Hepatocyte (in vitro differentiated cells): ENCODE measurements around the gene CPS1.

Experiments used
- CTCF ChIP-seq: fragments of 200-600 bp; sonication (generic); IDR thresholded peaks from 2 replicates; pipeline ENCODE4 v1.5.1; 2016; ENCODE audit warnings: antibody characterized with exemption, mild to moderate bottlenecking; ENCODE audit not compliant: poor library complexity
- EZH2 ChIP-seq: fragments of 200-600 bp; sonication (generic); IDR thresholded peaks from 2 replicates; pipeline ENCODE4 v1.6.1; 2016; ENCODE audit warnings: antibody characterized with exemption, mild to moderate bottlenecking, borderline replicate concordance
- EZH2phosphoT487 ChIP-seq: fragments of 200-600 bp; sonication (generic); IDR thresholded peaks from one replicate; pipeline ENCODE4 v1.6.1; 2018; ENCODE audit warnings: antibody characterized with exemption, mild to moderate bottlenecking, low read depth, moderate library complexity; ENCODE audit not compliant: unreplicated experiment, severe bottlenecking

GRCh38 chr2:210540471-210540870, 15.9 kb upstream of the CPS1 start:
- TF ChIP-seq EZH2 (no peak), CTCF (no peak), EZH2phosphoT487 (no peak)
